GM21825 (cell line): ENCODE data around the gene LPO.

Experiments used
- ATAC-seq: cut with Tn5 transposase; IDR thresholded peaks from one replicate; pipeline ENCODE4 v1.9.1; 2021; ENCODE audit warnings: mild to moderate bottlenecking, moderate library complexity; ENCODE audit not compliant: unreplicated experiment

Gene LPO

DNA sequence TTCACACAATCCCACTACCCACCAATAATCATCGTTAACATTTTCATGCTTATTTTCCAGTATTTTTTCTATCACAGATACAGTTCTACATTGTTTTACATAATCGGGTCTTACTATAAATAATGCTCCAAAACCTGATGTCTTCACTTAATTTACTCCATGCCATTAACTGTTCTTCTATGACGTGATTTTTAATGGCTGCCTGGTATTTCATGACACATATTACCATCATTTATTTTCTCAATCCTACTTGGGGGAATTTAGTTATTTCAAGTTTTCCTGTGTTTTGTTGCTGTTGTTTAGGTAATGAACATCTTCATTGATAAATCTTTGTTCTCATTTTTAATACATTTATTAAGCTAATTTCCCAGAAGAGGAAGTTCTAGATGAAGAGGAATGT lies 14.7 kb downstream of the LPO start:
- no peak for ATAC-seq

DNA sequence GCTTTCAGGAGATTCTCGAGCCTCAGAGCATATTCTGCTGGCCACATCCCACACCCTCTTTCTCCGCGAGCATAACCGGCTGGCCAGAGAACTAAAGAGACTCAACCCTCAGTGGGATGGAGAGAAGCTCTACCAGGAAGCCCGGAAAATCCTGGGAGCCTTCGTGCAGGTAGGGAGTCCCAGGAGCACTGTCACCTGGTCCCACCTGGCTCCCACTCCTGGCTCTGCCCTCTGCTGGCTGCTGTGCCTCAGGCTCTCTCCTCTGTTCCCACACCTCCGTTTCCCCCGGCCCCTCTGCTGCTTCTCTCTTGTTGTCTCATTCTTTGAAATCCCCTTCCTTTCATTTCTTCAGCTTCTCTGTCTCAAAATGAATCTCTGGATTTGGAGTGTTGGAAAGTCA lies 16.4 kb downstream of the LPO start:
- no peak for ATAC-seq

DNA sequence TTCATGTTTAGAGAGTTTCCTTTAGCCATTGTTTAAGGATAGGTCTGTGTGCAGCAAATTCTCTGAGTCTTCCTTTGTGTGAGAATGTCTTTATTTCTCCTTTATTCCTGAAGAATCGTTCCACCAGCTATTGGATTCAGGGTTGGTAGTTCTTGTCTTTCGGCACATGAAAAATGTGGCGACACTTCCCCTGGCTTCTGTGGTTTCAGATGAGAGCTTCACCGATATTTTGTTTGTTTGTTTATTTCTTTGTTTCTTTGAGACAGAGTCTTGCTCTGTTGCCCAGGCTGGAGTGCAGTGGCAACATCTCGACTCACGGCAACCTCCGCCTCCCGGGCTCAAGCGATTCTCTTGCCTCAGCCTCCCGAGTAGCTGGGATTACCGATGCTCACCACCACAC lies 23.8 kb downstream of the LPO start:
- no peak for ATAC-seq

DNA sequence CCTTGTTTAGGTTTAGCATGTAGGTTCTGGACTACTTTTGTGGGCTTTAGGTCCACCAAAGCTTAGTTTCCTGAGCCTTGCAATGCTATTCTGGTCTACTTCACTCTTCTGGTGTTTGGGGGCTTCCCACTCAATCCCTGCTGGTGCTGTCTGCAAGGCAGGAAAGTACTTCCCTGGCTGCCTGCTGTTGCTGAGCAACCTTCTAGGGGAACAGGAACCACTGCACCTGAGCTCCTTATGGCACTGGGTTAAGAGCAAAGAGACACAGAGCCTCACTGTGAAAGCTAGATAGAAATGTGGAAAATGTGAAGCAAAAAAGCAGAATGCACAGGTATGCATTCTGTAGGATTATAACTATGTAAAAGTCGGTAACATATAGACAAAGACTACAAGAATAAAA lies 25.4 kb downstream of the LPO start:
- ATAC-seq = no peak

DNA sequence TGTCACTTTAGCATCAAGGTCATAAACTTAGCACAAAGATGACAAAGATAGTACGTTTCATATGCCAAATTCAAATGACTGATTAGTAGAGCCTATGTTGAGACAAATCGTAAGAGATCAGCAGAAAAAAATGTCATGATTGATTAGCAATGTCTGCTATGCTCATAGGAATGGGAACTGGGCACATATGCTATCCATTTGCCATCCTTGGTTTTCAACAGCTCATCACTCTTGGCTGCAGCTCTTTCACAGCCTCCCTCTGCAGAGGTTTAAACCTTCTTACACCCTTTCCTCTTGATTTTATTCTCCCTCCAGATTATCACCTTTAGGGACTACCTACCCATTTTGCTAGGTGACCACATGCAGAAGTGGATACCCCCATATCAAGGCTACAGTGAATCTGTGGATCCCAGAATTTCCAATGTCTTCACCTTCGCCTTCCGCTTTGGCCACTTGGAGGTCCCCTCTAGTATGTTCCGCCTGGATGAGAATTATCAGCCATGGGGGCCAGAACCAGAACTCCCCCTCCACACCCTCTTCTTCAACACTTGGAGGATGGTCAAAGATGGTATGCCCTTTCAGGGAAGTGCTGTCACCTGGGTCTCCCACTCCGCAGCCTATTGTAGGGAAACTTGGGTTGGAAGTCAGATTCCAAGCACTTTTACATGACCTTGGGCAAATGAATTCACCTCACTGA lies 26.2 kb downstream of the LPO start:
- ATAC-seq = no peak

DNA sequence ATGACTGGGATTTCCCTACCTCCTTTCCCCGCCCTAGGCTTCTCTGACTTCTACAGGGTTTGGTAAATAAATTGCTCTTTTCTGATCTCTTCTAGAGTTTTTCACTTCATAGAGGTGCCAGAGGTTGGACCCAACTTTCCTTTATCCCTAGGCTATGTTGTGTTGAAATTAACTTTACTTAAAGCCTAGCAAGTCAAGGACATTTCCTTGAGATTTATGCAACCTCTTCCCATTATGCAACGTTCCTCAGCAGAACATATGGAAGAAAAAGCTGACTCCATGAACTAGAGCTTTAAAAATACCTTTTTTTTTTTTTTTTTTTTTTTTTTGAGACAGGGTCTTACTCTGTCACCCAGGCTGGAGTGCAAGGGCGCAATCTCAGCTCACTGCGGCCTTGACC lies 26.9 kb downstream of the LPO start:
- ATAC-seq = no peak

DNA sequence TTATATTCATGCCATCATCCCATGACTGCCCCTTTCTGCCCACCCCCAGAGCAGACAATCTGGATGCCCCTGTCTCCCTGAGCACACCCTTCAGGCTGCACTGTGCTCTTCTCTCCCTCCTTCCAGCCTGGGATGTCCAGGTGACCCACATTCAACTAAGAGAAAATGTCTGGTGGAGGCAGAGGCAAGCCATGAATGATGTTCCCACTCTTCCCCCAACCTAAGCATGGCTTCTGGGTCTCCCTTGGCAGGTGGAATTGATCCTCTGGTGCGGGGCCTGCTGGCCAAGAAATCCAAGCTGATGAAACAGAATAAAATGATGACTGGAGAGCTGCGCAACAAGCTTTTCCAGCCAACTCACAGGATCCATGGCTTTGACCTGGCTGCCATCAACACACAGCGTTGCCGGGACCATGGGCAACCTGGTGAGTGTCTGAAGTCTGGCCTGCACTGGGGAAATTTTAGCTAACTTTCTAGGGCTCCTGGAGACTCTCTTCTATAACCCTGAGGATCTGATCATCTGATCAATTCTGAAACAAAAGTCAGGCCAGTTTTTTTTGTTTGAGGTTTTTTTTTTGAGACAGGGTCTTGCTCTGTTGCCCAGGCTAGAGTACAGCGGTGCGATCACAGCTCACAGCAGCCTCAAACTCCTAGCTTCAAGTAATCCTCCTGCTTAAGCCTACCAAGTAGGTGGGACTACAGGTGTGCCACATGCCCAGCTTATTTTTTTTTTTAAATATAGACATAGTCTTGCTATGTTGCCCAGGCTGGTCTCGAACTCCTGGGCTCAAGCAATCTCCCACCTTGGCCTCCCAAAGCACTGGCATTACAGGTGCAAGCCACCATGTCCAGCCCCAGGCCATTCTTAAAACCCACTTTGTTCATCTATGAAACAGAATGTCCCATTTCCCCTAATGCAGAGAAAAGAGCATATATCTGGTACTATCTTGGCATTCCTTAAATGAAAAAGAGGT lies 27.8 kb downstream of the LPO start:
- ATAC-seq = no peak

DNA sequence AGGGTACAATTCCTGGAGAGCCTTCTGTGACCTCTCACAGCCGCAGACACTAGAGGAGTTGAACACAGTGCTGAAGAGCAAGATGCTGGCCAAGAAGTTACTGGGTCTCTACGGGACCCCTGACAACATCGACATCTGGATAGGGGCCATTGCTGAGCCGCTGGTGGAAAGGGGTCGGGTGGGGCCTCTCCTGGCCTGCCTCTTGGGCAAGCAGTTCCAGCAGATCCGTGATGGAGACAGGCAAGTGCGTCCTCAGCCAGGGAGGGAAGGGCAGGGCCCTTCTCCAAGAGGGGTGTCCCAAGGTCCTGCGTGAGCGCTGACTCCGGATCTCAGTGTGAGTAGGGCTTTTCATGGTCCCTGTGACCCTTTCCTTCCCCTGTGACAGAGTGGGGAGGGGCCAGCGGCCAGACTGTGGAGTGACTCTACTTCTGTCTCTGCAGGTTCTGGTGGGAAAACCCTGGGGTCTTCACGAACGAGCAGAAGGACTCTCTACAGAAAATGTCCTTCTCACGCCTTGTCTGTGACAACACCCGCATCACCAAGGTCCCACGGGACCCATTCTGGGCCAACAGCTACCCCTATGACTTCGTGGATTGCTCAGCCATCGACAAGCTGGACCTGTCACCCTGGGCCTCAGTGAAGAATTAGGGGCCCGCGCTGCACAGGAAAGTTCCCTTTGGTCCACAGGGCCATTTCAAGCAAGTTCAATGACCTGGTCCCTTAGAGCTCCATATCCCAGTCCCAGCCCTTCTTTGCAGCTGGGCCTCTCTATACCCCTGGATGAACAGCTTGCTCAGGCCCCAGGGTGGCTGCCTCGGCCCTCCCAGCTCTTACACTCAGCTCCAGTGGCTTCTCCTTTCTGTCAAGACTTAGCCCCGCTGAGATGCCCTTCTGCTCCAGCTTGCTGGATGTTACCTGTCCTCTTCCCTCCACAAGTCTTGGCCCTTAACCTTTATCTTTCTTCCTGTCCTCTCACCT lies 29.3 kb downstream of the LPO start:
- ATAC-seq = no peak

DNA sequence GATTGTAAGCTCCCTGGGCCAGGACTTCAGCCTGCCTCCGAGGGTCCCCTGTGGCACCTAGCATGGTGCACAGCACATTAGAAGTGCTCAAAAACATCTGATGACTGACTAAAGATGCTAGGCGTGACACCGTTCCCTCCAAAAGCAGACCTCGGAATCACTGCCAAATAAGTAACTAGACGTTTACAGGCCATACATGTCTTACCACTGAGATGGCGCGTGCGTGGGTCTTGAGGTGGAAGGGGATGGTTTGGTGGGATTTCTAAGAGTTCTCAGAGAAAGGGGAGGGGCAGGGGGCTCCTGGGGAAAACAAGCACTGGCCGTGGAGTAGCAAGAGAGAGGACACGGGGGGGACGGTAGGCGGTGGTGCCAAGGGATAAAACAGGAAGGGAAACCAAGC lies 29.9 kb downstream of the LPO start:
- ATAC-seq = no peak

DNA sequence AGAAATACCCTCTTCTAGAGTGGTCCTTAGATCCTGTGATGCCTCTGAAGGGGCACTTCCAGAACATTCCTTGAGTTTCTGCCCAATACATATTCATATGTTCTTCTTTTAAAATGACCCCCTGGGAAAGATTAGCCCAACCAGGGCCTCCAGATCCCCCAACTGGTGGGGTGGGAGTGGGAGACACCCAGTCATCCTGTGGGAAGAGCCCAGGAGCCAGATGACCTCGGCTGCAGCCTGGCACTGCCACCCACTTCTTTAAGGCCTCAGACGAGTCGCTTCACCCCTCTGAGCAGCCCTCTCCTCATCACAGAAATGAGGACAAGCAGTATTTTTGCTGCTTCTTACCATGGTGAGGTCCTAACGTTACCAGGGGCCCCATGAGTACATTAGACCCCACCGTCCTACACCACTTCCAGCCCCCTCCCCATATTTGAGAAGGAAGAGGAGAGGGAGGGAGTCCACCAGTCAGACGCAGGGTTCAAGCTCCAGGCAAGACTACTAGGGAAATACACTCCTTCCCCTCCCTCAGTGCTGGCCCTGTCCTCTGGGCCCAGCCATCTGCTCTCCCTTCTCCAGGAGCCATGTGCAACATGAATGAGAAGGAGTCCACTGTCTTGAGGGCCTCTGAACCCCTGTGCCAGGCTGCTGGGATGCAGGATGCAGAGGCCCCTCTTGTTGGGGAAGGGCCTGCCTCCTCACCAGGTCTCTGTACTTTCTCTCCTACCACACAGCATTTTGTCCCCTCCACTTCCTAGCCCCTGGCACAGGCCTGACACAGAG lies 30.6 kb downstream of the LPO start:
- ATAC-seq = no peak

DNA sequence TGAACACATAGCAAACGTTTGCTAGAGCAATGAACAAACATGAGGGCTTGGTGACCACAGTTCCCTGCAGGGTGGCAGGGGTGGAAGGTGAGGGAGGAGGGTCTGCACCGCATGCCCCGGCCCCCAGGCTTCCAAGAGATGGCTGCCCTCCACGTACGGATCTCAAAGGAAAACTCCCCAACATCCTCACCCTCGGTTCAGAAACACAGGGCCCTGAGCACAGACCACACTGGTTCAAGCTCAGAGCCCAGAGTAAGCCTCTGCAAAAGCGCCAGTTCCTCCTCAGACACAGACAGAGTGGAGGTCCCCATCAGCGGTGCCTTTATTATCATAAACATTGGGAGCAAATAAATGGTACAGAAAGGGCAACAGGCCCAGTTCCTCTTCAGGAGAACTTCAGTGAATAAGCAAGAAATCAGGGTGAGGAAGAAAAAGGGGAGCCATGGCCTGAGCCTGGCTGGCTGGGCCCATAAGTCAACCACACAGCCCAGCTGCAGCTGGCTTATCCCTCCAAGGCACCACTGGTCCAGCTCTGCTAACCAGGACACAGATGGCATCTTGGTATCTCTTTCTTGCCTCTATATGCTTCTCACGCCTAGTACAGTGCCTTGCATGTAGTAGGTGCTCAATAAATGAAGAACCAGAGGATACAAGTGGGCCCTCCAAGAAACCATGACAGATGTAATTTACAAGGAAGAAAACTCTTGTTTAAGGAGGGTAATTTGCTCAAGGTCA lies 31.3 kb downstream of the LPO start:
- no peak for ATAC-seq

DNA sequence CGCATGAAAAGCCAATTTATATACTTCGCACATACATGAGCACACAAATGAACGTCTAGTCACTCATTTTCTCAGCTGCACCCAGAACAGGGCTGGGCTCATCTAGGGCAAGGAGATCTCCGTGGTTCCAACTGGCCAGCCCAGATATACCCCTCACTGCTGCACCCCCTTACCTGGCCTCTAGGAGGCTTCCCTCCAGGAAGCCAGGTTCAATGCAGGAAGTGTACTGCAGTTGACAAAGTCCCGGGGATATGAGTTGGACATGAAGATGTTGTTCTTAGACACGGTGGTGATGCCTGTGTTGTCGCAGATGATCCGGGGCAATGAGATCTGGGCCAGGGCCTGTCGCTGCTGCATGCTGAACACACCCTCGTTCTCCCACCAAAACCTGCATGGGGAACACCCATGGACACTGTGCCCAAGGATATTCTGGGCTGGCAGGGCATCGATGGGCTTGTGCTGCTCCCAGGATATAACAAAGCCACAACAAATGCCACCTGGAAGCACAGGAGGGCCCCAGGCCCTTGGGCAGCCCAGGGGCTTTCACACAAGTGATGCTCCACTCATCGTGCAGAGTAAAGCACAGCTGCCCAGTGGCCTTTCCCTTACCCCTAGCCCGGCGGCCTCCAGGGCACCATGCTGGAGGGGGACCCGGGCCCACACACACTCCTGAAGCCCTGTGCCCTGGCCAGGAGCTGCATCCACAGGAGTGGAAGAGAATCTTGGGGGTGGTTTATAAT lies 32.3 kb downstream of the LPO start:
- ATAC-seq = no peak

DNA sequence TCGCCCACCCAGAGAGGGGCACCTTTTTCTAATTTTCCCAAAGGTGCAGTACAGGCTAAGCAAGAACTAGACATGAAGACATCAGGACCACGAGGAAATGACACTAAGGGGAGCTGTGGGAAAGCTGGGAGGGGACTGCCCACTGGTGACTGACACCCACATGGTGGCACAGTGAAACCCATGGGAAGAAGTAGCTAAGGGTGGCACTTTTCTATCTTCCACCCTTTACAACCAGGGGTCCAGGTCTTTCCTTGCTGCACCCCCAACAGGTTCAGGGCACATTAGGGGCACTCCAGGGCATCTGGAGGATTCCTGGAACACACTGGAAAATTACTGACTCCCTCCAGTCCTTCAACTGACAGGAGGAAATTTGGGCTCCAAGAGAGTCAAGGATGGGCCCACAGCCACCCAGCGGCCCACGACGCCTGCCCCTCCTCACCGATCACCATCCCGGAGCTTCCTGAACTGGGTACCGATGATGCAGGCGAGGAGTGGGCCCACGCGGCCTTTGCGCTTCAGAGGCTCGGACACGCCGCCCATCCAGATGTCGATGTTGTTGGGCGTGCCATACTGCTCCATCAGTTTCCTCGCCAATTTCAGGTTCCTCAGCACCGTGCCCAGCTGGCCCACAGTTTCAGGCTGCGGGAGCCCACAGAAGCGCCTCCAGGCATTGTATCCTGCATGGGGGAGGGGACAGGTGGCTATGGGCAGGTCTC lies 33.0 kb downstream of the LPO start:
- ATAC-seq = no peak

DNA sequence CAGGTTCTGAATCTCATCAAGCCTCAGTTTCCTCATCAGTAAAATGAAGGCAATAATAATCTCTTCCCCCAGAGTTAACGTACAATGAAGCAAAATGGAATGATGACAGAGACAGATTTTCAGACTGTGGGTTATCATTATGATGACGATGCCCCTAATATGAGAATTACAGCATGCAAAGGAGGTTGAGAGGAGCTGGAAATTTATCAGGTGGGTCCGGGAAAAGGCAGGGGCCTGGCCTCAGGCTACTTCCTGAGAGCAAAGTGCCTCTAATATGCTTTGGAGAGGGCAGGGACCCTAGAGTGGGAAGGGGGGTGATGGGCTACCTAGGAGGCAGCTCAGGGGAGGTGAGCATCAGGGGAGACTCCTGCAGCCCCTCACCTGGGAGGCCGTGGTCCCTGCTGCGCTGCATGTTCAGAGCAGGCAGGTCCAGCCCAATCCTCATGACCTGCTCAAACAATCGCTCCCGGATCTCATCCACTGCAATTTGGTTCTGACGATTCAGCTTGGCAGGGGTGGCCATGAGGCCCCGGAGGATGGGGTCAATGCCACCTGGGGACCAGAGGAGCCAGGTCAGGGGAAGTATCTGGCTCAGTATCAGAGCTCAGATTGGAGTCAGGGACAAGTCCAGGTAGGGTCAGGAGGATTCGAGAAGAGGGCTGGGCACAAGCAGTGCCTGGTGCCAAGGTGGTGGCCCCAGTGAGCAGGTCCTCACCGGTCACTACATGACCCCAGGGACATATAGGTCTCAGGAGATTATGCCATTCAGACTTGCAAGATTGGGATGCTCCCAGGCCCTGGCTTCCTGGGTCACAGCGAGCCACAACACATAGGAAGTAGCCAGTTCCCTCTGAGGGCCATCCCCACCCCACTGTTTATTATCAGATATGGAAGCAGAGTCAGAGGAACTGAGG lies 34.2 kb downstream of the LPO start:
- ATAC-seq = no peak

DNA sequence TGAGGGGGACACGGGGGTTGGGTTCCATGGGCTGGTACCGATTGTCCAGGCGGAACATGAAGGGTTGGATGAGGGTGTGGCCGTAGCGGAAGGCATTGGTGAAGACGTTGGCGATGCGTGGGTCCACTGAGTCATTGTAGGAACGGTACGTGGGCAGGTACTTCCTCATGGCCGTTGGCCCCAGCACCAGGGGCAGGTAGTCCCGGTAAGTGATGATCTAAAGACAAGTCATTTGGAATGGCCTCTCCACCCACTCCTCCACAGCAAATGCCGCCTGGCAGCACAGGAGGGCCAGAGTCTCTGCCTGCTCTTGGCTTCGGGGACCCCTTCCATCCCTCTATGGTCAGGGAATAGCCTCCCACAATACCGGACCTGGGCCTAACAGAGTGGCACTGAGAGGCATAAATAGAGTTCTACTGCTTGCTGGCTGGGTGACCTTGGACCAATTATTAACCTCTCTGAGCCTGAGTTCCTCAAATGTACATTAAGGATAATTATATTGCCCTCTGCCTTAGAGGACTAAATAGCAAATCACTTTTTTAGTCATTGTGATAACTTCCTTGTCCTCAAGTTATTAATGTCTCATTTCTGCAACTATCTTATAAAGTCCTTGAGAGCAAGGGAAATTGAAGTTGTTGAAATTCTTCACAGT lies 35.2 kb downstream of the LPO start:
- no peak for ATAC-seq

DNA sequence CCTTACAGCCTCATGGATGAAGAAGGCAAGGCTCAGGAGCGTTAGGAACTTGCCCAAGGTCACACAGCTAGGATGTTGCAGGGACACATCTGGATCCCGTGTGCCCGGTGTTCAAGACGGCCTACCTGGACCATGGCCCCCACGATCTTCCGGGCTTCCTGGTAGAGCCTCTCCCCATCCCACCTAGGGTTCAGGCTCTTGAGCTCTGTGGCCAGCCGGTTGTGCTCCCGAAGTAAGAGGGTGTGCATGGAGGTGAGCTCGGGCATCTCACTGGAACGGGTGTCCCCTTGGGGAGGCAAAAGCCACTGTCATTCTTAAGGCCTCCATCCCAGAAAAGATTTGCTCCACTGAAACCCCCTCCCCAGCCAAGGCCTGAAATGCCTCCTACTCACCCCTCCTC lies 37.0 kb downstream of the LPO start:
- ATAC-seq = no peak

DNA sequence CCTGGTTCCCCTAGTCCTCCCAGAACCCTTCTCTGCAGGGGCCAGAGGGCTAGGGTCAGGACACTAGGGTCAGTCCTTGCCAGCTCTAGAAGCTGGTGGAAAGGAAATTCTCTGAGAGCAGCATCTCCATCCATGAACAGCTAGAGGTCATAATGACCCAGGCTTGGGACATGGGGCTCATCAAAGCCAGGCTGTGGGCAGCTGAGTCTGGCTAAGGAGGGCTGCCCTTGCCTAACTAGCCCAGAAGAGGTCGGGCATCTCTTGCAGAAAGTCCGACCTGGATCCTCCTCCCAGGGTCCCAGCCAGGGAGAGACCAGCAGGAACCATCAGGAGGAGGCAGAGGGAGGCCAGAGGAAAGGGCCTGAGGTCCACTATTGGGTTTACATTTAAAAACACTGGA lies 38.0 kb downstream of the LPO start:
- ATAC-seq = no peak
